IMR-90 (cell line): Measurements from ENCODE around the gene CCR6. TPM values are rescaled to one million over a fixed set of nuclear protein-coding genes. Genes with fewer than 3 reads are reported as not detected.

Experiments
- ATAC-seq: fragments of 200-7000 bp; cut with Tn5 transposase; 2 replicates; pipeline ENCODE4 v1.9.1; 2020; ENCODE audit warnings: low read depth, mild to moderate bottlenecking, moderate library complexity
- BruUV-seq: library from RNA; stranded (reverse); fragments of 400-500 nt; replicated peaks from 2 replicates; lab custom pipeline; 2021; lab: Mats Ljungman, UMichigan
- CTCF ChIA-PET: fragments of 300-600 bp; formaldehyde crosslinking; extraction: SDS; loops from one replicate; lab custom pipeline; 2021; ENCODE audit warnings: antibody characterized with exemption; lab: Yijun Ruan, JAX
- POLR2A ChIA-PET: fragments of 300-600 bp; sonication (Branson Sonifier 250); formaldehyde crosslinking; loops from one replicate; lab custom pipeline; 2022; ENCODE audit warnings: antibody characterized with exemption; ENCODE audit not compliant: unreplicated experiment; lab: Charles Lee
- DNase-seq: peaks from one replicate; pipeline ENCODE4 v3.0.0; 2013
- H2AFZ ChIP-seq: replicated peaks from 2 replicates; pipeline ENCODE3; 2013; ENCODE audit warnings: low read length, mild to moderate bottlenecking; ENCODE audit not compliant: poor library complexity
- H2AK5ac ChIP-seq: 2 replicates; pipeline ENCODE4 v1.6.1; 2013; ENCODE audit warnings: low read depth, low read length, inconsistent platforms
- H2AK9ac ChIP-seq: replicated peaks from 2 replicates; pipeline ENCODE3; 2013; ENCODE audit warnings: mild to moderate bottlenecking, low read depth, low read length, moderate library complexity; ENCODE audit not compliant: poor library complexity
- H2BK120ac ChIP-seq: 2 replicates; pipeline ENCODE4 v1.6.1; 2013; ENCODE audit warnings: low read depth, low read length, inconsistent platforms
- H2BK15ac ChIP-seq: 3 replicates; pipeline ENCODE4 v1.6.1; 2013; ENCODE audit warnings: low read depth, low read length, inconsistent platforms
- H2BK20ac ChIP-seq: 2 replicates; pipeline ENCODE4 v1.6.1; 2013; ENCODE audit warnings: low read depth, mild to moderate bottlenecking, inconsistent platforms, low read length, moderate library complexity
- H2BK5ac ChIP-seq: 2 replicates; pipeline ENCODE4 v1.6.1; 2013; ENCODE audit warnings: mild to moderate bottlenecking, low read depth, low read length, inconsistent platforms; ENCODE audit not compliant: poor library complexity, severe bottlenecking
- H3K14ac ChIP-seq: replicated peaks from 2 replicates; pipeline ENCODE4 v1.6.1; 2013; ENCODE audit warnings: low read depth, low read length, inconsistent platforms
- H3K18ac ChIP-seq: 2 replicates; pipeline ENCODE4 v1.6.1; 2013; ENCODE audit warnings: low read depth, low read length, control low read depth
- H3K23ac ChIP-seq: 2 replicates; pipeline ENCODE4 v1.6.1; 2013; ENCODE audit warnings: low read depth, low read length, inconsistent platforms
- H3K27ac ChIP-seq: 2 replicates; pipeline ENCODE4 v1.5.1; 2013; ENCODE audit warnings: mild to moderate bottlenecking, control low read depth, low read length; ENCODE audit not compliant: insufficient read depth
- H3K27me3 ChIP-seq: 2 replicates; pipeline ENCODE4 v1.6.1; 2013; ENCODE audit warnings: low read length; ENCODE audit not compliant: control insufficient read depth, insufficient read depth
- H3K36me3 ChIP-seq: 2 replicates; pipeline ENCODE4 v1.6.1; 2013; ENCODE audit warnings: low read length, mixed read lengths; ENCODE audit not compliant: control insufficient read depth, insufficient read depth
- H3K4ac ChIP-seq: 2 replicates; pipeline ENCODE4 v1.6.1; 2013; ENCODE audit warnings: low read depth, low read length, inconsistent platforms
- H3K4me1 ChIP-seq: 2 replicates; pipeline ENCODE4 v1.6.1; 2013; ENCODE audit warnings: low read length, mixed read lengths; ENCODE audit not compliant: control insufficient read depth, insufficient read depth
- H3K4me2 ChIP-seq: 2 replicates; pipeline ENCODE4 v1.6.1; 2013; ENCODE audit warnings: low read depth, mild to moderate bottlenecking, control low read depth, low read length, moderate library complexity
- H3K4me3 ChIP-seq: 2 replicates; pipeline ENCODE4 v1.5.1; 2013; ENCODE audit warnings: low read depth, mild to moderate bottlenecking, control low read depth, low read length, moderate library complexity; ENCODE audit not compliant: insufficient read depth
- H3K56ac ChIP-seq: 2 replicates; pipeline ENCODE4 v1.6.1; 2013; ENCODE audit warnings: low read length, inconsistent platforms; ENCODE audit not compliant: insufficient read depth; ENCODE audit errors: extremely low read depth
- H3K79me1 ChIP-seq, 2 experiments: 2 replicates each; pipeline ENCODE4 v1.6.1; 2013; ENCODE audit warnings: low read length in 2 of 2, inconsistent platforms in 1 of 2, low read depth in 1 of 2
- H3K9ac ChIP-seq: 2 replicates; pipeline ENCODE4 v1.6.1; 2013; ENCODE audit warnings: low read depth, low read length, control low read depth
- H3K9me1 ChIP-seq: 2 replicates; pipeline ENCODE4 v1.6.1; 2013; ENCODE audit warnings: low read length, inconsistent platforms; ENCODE audit not compliant: insufficient read depth
- H3K9me3 ChIP-seq: 2 replicates; pipeline ENCODE4 v1.6.1; 2013; ENCODE audit warnings: low read length; ENCODE audit not compliant: control insufficient read depth, insufficient read depth
- H4K20me1 ChIP-seq: 2 replicates; pipeline ENCODE4 v1.6.1; 2013; ENCODE audit warnings: low read length, inconsistent platforms; ENCODE audit not compliant: insufficient read depth
- H4K5ac ChIP-seq: 2 replicates; pipeline ENCODE4 v1.6.1; 2013; ENCODE audit warnings: mild to moderate bottlenecking, low read depth, low read length, control low read depth
- H4K8ac ChIP-seq, 2 experiments: 2 replicates each; pipeline ENCODE4 v1.6.1; 2013; ENCODE audit warnings: low read depth in 2 of 2, low read length in 2 of 2, control low read depth in 1 of 2, inconsistent platforms in 1 of 2
- H4K91ac ChIP-seq: 2 replicates; pipeline ENCODE4 v1.6.1; 2013; ENCODE audit warnings: low read depth, low read length, inconsistent platforms; ENCODE audit not compliant: insufficient read depth
- CEBPB ChIP-seq: IDR thresholded peaks from 2 replicates; pipeline ENCODE4 v1.6.1; 2012; ENCODE audit warnings: low read depth, low read length, improper control_type of control experiment
- MXI1 ChIP-seq: IDR thresholded peaks from 2 replicates; pipeline ENCODE4 v1.6.1; 2012; ENCODE audit warnings: low read depth, mild to moderate bottlenecking, low read length, moderate library complexity, borderline replicate concordance
- RAD21 ChIP-seq: IDR thresholded peaks from 2 replicates; pipeline ENCODE4 v1.6.1; 2012; ENCODE audit warnings: low read length, improper control_type of control experiment
- SMC3 ChIP-seq: fragments of 150-350 bp; IDR thresholded peaks from 2 replicates; pipeline ENCODE4 v1.6.1; 2016; ENCODE audit warnings: low read depth, mild to moderate bottlenecking, antibody characterized with exemption, low read length, moderate library complexity
- WGBS, 2 experiments: methylation state at CpG; one replicate each; pipeline versions ENCODE4 v1.1.5 to v1.1.7; 2013; ENCODE audit warnings: missing lambda C conversion rate in 2 of 2; ENCODE audit not compliant: insufficient read length in 1 of 2; ENCODE audit errors: extremely low coverage in 2 of 2; 5-methylcytosine and 5-hydroxymethylcytosine counted together
- dilution Hi-C: fragments of 300-500 bp; cut with HindIII; formaldehyde crosslinking; loops from one replicate; pipeline ENCODE4 v1.14.3; 2018; ENCODE audit warnings: low sequenced_read_pairs; ENCODE audit not compliant: unreplicated experiment
- in situ Hi-C: fragments of 300-500 bp; cut with MboI; formaldehyde crosslinking; loops from 3 replicates; pipeline ENCODE4 v1.14.3; 2019; ENCODE audit warnings: low sequenced_read_pairs, inconsistent platforms, mixed read lengths
- intact Hi-C: fragments of 100-400 bp; cut with micrococcal nuclease; formaldehyde crosslinking; loops from 2 replicates; pipeline ENCODE4 v1.10.0; 2022
- polyA plus RNA-seq, 3 experiments: library from polyadenylated mRNA; depleted of rRNA; stranded (reverse); fragments of >200 nt; gene quantifications; 2 replicates each; pipeline ENCODE4 v1.2.3, GENCODE V29; 2012; ENCODE audit warnings: low replicate concordance in 1 of 3
- total RNA-seq: library from RNA; depleted of rRNA; stranded (reverse); fragments of >200 nt; gene quantifications from 2 replicates; pipeline ENCODE4 v1.2.3, GENCODE V29; 2012
- TF ChIP-seq, protein P1 (sequence below): conservative IDR thresholded peaks from 2 replicates; pipeline ENCODE4 v1.5.1; 2012; ENCODE audit warnings: mild to moderate bottlenecking, low read depth, low read length, improper control_type of control experiment

CCR6 gene
- total and polyA plus RNA-seq, 2 of the 4 experiments (the other 2 are of a cell fraction) = not detected

DNA sequence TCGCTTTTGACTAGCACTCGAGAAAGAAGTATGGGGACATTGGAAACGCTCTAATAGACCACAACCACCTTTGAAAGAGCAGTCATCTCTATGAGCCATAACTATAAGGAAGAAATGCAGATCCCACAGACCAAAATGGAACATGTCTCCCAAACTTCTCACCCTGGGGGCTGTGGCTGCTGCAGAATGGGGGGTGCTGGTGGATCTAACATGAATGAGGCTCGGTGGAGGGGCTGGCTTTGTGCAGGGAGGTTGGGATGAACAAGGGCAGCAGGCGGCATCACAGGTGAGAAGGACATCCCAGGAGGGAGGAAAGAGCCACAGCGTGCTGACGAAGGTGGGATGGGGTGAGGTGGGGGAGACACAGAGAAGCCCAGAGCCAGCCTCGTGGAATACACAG lies 10.5 kb upstream of the CCR6 start:
- no peak for DNase-seq
- Histone ChIP-seq H3K9ac (no peak overlapping the region), H4K20me1 (no peaks in the 10 kb centered on the region), H4K5ac (no peak overlapping the region), H3K9me1 (no peaks in the 10 kb centered on the region), H2BK20ac (no peak overlapping the region), H3K4me2 (no peak overlapping the region), H3K56ac (no peak overlapping the region), H2BK15ac (no peak overlapping the region), H2AK9ac (no peak overlapping the region), H3K27me3 (no peaks in the 10 kb centered on the region), H3K14ac (no peak overlapping the region), H3K9me3 (peaks cover 18% of the 10 kb centered on the region), H2BK5ac (no peak overlapping the region), H3K4me1 (no peaks in the 10 kb centered on the region), H3K4me3 (no peak overlapping the region), H4K8ac (no peak overlapping the region), H2AFZ (no peak overlapping the region), H3K18ac (no peak overlapping the region), H3K27ac (no peak overlapping the region), H3K4ac (no peak overlapping the region), H3K23ac (no peak overlapping the region), H2BK120ac (no peak overlapping the region), H2AK5ac (no peak overlapping the region), H4K91ac (no peak overlapping the region), H3K36me3 (no peaks in the 10 kb centered on the region), H3K79me1 (no peaks in the 10 kb centered on the region)
- WGBS, 2 experiments = 27% methylated on average over 2 of the region's 8 CpGs; no CpG with 5 or more reads in 1 of the 2 experiments
- dilution Hi-C loops (no loop called here), in situ Hi-C loops (no loop called here), intact Hi-C loops (no loop called here)
- no peak for ATAC-seq
- ChIA-PET POLR2A (no interaction called here), CTCF (no interaction called here)
- BruUV-seq = no TSS peak
- TF ChIP-seq SMC3 (no peak), CEBPB (no peak), RAD21 (no peak), MXI1 (no peak)
- TF ChIP-seq, protein P1, sequence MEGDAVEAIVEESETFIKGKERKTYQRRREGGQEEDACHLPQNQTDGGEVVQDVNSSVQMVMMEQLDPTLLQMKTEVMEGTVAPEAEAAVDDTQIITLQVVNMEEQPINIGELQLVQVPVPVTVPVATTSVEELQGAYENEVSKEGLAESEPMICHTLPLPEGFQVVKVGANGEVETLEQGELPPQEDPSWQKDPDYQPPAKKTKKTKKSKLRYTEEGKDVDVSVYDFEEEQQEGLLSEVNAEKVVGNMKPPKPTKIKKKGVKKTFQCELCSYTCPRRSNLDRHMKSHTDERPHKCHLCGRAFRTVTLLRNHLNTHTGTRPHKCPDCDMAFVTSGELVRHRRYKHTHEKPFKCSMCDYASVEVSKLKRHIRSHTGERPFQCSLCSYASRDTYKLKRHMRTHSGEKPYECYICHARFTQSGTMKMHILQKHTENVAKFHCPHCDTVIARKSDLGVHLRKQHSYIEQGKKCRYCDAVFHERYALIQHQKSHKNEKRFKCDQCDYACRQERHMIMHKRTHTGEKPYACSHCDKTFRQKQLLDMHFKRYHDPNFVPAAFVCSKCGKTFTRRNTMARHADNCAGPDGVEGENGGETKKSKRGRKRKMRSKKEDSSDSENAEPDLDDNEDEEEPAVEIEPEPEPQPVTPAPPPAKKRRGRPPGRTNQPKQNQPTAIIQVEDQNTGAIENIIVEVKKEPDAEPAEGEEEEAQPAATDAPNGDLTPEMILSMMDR = no peak
